Measurements from ENCODE around the gene RPS25.
A peak's percentile ranks its signal among the peaks of the same experiment; 100 is the strongest.
"Not testable (repeated sequence)": the region's sequence is repeated elsewhere in the genome, so short reads cannot be mapped to it uniquely, and the experiment has no call there.

RPS25 gene

DNA sequence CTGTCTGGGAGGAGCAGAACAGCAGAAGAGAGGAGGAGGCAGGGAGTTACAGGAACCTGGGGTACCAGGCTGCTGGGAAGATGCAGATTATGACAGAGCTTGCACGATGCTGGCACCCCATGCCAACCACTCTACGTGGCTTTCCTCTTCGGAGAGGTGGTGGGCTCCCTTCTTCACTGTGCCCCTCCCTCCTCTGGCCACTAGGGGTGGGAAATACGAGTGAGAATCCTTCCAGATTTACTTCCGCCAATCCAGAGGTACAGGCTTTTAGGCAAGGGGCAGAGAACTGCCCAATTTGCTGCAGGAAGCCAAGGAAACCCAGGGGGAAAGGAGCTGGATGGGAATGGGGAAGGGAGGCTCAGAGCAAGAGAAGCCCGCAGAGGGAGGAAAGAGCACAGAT, 26.6 kb upstream of the RPS25 start:
- Histone ChIP-seq H2AFZ (ENCODE audit: low read length) (no peak overlapping the region), H3K4me2 (ENCODE audit: low read depth, low read length, poor library complexity, severe bottlenecking) (no peak overlapping the region), H3K9me3 (ENCODE audit: insufficient read depth, low read depth, low read length) (no peaks in the 10 kb centered on the region), H3K9ac (ENCODE audit: low read depth, low read length, poor library complexity, severe bottlenecking) (no peak overlapping the region), H3F3A (ENCODE audit: low read depth) (no peaks in the 10 kb centered on the region), H3K4me1 (ENCODE audit: insufficient read depth, low read length, poor library complexity, severe bottlenecking) (no peaks in the 10 kb centered on the region), H3K27me3 (ENCODE audit: insufficient read depth, low read length, poor library complexity, severe bottlenecking) (no peaks in the 10 kb centered on the region), H3K9me2 (replicated peaks; ENCODE audit: low read depth, low read length) (no peaks in the 10 kb centered on the region), H3K79me2 (ENCODE audit: insufficient read depth, low read length) (no peaks in the 10 kb centered on the region), H3K4me3 (ENCODE audit: low read length, poor library complexity, severe bottlenecking) (no peak overlapping the region), H4K20me1 (ENCODE audit: insufficient read depth, low read length, poor library complexity, severe bottlenecking) (peaks cover 3% of the 10 kb centered on the region), H3K36me3 (ENCODE audit: insufficient read depth, low read length) (peaks cover 53% of the 10 kb centered on the region; the same call in 1 of the 2 replicates)
- TF ChIP-seq, protein P1, sequence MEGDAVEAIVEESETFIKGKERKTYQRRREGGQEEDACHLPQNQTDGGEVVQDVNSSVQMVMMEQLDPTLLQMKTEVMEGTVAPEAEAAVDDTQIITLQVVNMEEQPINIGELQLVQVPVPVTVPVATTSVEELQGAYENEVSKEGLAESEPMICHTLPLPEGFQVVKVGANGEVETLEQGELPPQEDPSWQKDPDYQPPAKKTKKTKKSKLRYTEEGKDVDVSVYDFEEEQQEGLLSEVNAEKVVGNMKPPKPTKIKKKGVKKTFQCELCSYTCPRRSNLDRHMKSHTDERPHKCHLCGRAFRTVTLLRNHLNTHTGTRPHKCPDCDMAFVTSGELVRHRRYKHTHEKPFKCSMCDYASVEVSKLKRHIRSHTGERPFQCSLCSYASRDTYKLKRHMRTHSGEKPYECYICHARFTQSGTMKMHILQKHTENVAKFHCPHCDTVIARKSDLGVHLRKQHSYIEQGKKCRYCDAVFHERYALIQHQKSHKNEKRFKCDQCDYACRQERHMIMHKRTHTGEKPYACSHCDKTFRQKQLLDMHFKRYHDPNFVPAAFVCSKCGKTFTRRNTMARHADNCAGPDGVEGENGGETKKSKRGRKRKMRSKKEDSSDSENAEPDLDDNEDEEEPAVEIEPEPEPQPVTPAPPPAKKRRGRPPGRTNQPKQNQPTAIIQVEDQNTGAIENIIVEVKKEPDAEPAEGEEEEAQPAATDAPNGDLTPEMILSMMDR (conservative IDR thresholded peaks at IDR 0.05; ENCODE audit: low read length), result peak; percentile 46
- no peak for TF ChIP-seq EZH2phosphoT487 (IDR thresholded peaks at IDR 0.05; ENCODE audit: borderline replicate concordance)

GRCh38 chr11:119042927-119043326, 24.8 kb upstream of the RPS25 start:
- Histone ChIP-seq H3K79me2 (ENCODE audit: insufficient read depth, low read length) (no peaks in the 10 kb centered on the region), H3K27me3 (ENCODE audit: insufficient read depth, low read length, poor library complexity, severe bottlenecking) (no peaks in the 10 kb centered on the region), H3K4me2 (ENCODE audit: low read depth, low read length, poor library complexity, severe bottlenecking) (no peak overlapping the region), H3K4me1 (ENCODE audit: insufficient read depth, low read length, poor library complexity, severe bottlenecking) (no peaks in the 10 kb centered on the region), H3K9ac (ENCODE audit: low read depth, low read length, poor library complexity, severe bottlenecking) (no peak overlapping the region), H2AFZ (ENCODE audit: low read length) (no peak overlapping the region), H3K4me3 (ENCODE audit: low read length, poor library complexity, severe bottlenecking) (no peak overlapping the region), H3K9me3 (ENCODE audit: insufficient read depth, low read depth, low read length) (no peaks in the 10 kb centered on the region), H3K36me3 (ENCODE audit: insufficient read depth, low read length) (peaks cover 35% of the 10 kb centered on the region; the same call in 1 of the 2 replicates), H3F3A (ENCODE audit: low read depth) (no peaks in the 10 kb centered on the region), H3K9me2 (replicated peaks; ENCODE audit: low read depth, low read length) (no peaks in the 10 kb centered on the region), H4K20me1 (ENCODE audit: insufficient read depth, low read length, poor library complexity, severe bottlenecking) (peaks cover 3% of the 10 kb centered on the region)
- TF ChIP-seq, protein P1 (conservative IDR thresholded peaks at IDR 0.05; ENCODE audit: low read length), result no peak
- no peak for TF ChIP-seq EZH2phosphoT487 (IDR thresholded peaks at IDR 0.05; ENCODE audit: borderline replicate concordance)

- Histone ChIP-seq H4K20me1 (ENCODE audit: insufficient read depth, low read length, poor library complexity, severe bottlenecking) (peaks cover 3% of the 10 kb centered on the region), H3K4me2 (ENCODE audit: low read depth, low read length, poor library complexity, severe bottlenecking) (no peak overlapping the region), H3K4me3 (ENCODE audit: low read length, poor library complexity, severe bottlenecking) (no peak overlapping the region), H3F3A (ENCODE audit: low read depth) (no peaks in the 10 kb centered on the region), H3K9ac (ENCODE audit: low read depth, low read length, poor library complexity, severe bottlenecking) (no peak overlapping the region), H2AFZ (ENCODE audit: low read length) (no peak overlapping the region), H3K4me1 (ENCODE audit: insufficient read depth, low read length, poor library complexity, severe bottlenecking) (no peaks in the 10 kb centered on the region), H3K36me3 (ENCODE audit: insufficient read depth, low read length) (peaks cover 26% of the 10 kb centered on the region; the same call in 1 of the 2 replicates), H3K79me2 (ENCODE audit: insufficient read depth, low read length) (no peaks in the 10 kb centered on the region), H3K9me3 (ENCODE audit: insufficient read depth, low read depth, low read length) (no peaks in the 10 kb centered on the region), H3K27me3 (ENCODE audit: insufficient read depth, low read length, poor library complexity, severe bottlenecking) (no peaks in the 10 kb centered on the region), H3K9me2 (replicated peaks; ENCODE audit: low read depth, low read length) (no peaks in the 10 kb centered on the region)
- no peak for TF ChIP-seq EZH2phosphoT487 (IDR thresholded peaks at IDR 0.05; ENCODE audit: borderline replicate concordance)
- TF ChIP-seq, protein P1 (conservative IDR thresholded peaks at IDR 0.05; ENCODE audit: low read length), result no peak
These were observed 23.8 kb upstream of the RPS25 start for GRCh38 chr11:119041821-119042514.

GRCh38 chr11:119039471-119039870, 21.3 kb upstream of the RPS25 start:
- H3K9ac ChIP-seq (ENCODE audit: low read depth, low read length, poor library complexity, severe bottlenecking); H4K20me1 ChIP-seq (ENCODE audit: insufficient read depth, low read length, poor library complexity, severe bottlenecking); H3K4me3 ChIP-seq (ENCODE audit: low read length, poor library complexity, severe bottlenecking); H3F3A ChIP-seq (ENCODE audit: low read depth); H2AFZ ChIP-seq (ENCODE audit: low read length); H3K79me2 ChIP-seq (ENCODE audit: insufficient read depth, low read length); H3K36me3 ChIP-seq (ENCODE audit: insufficient read depth, low read length); H3K27me3 ChIP-seq (ENCODE audit: insufficient read depth, low read length, poor library complexity, severe bottlenecking); H3K4me2 ChIP-seq (ENCODE audit: low read depth, low read length, poor library complexity, severe bottlenecking); H3K4me1 ChIP-seq (ENCODE audit: insufficient read depth, low read length, poor library complexity, severe bottlenecking); H3K9me2 ChIP-seq (replicated peaks; ENCODE audit: low read depth, low read length); H3K9me3 ChIP-seq (ENCODE audit: insufficient read depth, low read depth, low read length): not testable (repeated sequence)
